PFSK-1 (cell line): Measurements from ENCODE around the gene TCP11L2.

Source experiments
- POLR2AphosphoS5 ChIP-seq: IDR thresholded peaks from 2 replicates; pipeline ENCODE4 v1.6.1; 2012; ENCODE audit warnings: low read depth, mild to moderate bottlenecking, control low read depth, low read length, moderate library complexity
- REST ChIP-seq, 2 experiments: IDR thresholded peaks; 2 replicates each; pipeline versions ENCODE4 v1.6.1 to v1.8.0; 2011 to 2012; ENCODE audit warnings: low read depth in 2 of 2, low read length in 2 of 2, control low read depth in 1 of 2, inconsistent platforms in 1 of 2, mild to moderate bottlenecking in 1 of 2, moderate library complexity in 1 of 2; ENCODE audit not compliant: insufficient read depth in 1 of 2
- SIN3A ChIP-seq: IDR thresholded peaks from 2 replicates; pipeline ENCODE4 v1.6.1; 2012; ENCODE audit warnings: mild to moderate bottlenecking, low read length, moderate library complexity, borderline replicate concordance; ENCODE audit not compliant: insufficient read depth
- TAF1 ChIP-seq: IDR thresholded peaks from 2 replicates; pipeline ENCODE4 v1.6.1; 2012; ENCODE audit warnings: low read length, control low read depth, borderline replicate concordance; ENCODE audit not compliant: insufficient read depth

GRCh38 chr12:106292339-106292738 lies 10.2 kb upstream of the TCP11L2 start:
- TF ChIP-seq POLR2AphosphoS5 (no peak), TAF1 (no peak), REST (IDR thresholded peaks at IDR 0.05; ENCODE audit: insufficient read depth in 1 of 2, low read depth in 2 of 2, low read length in 2 of 2) (no peak), SIN3A (no peak)
